NB4 (cell line): ENCODE measurements around the gene CD3D.

Experiments
- DNase-seq: peaks from one replicate; pipeline ENCODE4 v3.0.0; 2010; ENCODE audit warnings: low read depth
- H3K4me3 ChIP-seq: one replicate; pipeline ENCODE4 v1.5.1; 2011; ENCODE audit warnings: mild to moderate bottlenecking, low read depth, low read length, moderate library complexity
- CTCF ChIP-seq: IDR thresholded peaks from one replicate; pipeline ENCODE4 v1.5.1; 2012; ENCODE audit warnings: low read depth, low read length
- MAX ChIP-seq: IDR thresholded peaks from 2 replicates; pipeline ENCODE4 v1.6.1; 2011; ENCODE audit warnings: low read depth, low read length
- MYC ChIP-seq: IDR thresholded peaks from 2 replicates; pipeline ENCODE4 v1.6.1; 2011; ENCODE audit warnings: low read depth, low read length
- POLR2A ChIP-seq: IDR thresholded peaks from 2 replicates; pipeline ENCODE4 v1.6.1; 2011; ENCODE audit warnings: mild to moderate bottlenecking; ENCODE audit not compliant: insufficient read length; ENCODE audit errors: extremely low read depth

Gene CD3D

GRCh38 chr11:118374729-118375128 lies 32.2 kb upstream of the CD3D start:
- H3K4me3 ChIP-seq = no peak overlapping the region
- TF ChIP-seq MAX (no peak), CTCF (no peak), POLR2A (no peak), MYC (no peak)
- no peak for DNase-seq

GRCh38 chr11:118373871-118374270 lies 31.4 kb upstream of the CD3D start:
- no peak overlapping the region for H3K4me3 ChIP-seq
- no peak for DNase-seq
- TF ChIP-seq CTCF = no peak
- TF ChIP-seq POLR2A = no peak
- TF ChIP-seq MYC = no peak
- TF ChIP-seq MAX = no peak

GRCh38 chr11:118373263-118373662 lies 30.8 kb upstream of the CD3D start:
- no peak overlapping the region for H3K4me3 ChIP-seq
- no peak for DNase-seq
- TF ChIP-seq POLR2A = no peak
- no peak for TF ChIP-seq MAX
- TF ChIP-seq MYC = no peak
- no peak for TF ChIP-seq CTCF

GRCh38 chr11:118370774-118371173 lies 28.3 kb upstream of the CD3D start:
- TF ChIP-seq POLR2A (no peak), MYC (no peak)
- DNase-seq = no peak
- no peak overlapping the region for H3K4me3 ChIP-seq

GRCh38 chr11:118366287-118366686 lies 23.8 kb upstream of the CD3D start:
- no peak overlapping the region for H3K4me3 ChIP-seq
- TF ChIP-seq CTCF (no peak), POLR2A (no peak)
- no peak for DNase-seq

GRCh38 chr11:118364956-118365615 lies 22.6 kb upstream of the CD3D start:
- TF ChIP-seq CTCF (no peak), MYC (no peak), POLR2A (no peak), MAX (no peak)
- DNase-seq = no peak
- H3K4me3 ChIP-seq = no peak overlapping the region
